HepG2 (cell line): Measurements from ENCODE around the gene RAD51. TPM values are rescaled to one million over a fixed set of nuclear protein-coding genes. Genes with fewer than 3 reads are reported as not detected.

Experiments
- ATAC-seq: fragments of 200-7000 bp; cut with Tn5 transposase; 3 replicates; pipeline ENCODE4 v1.9.1; 2020; ENCODE audit warnings: mild to moderate bottlenecking, moderate library complexity
- BruUV-seq: library from RNA; stranded (reverse); fragments of 400-500 nt; replicated peaks from 2 replicates; lab custom pipeline; 2021; lab: Mats Ljungman, UMichigan
- CTCF ChIA-PET: fragments of 300-600 bp; formaldehyde crosslinking; extraction: SDS; loops from one replicate; lab custom pipeline; 2021; ENCODE audit warnings: low total read pairs, inconsistent platforms, low intra/inter-chr PET ratio; lab: Yijun Ruan, JAX
- POLR2A ChIA-PET: fragments of 350-600 bp; sonication (Branson Sonifier 250); formaldehyde crosslinking; loops from one replicate; lab custom pipeline; 2020; ENCODE audit warnings: antibody characterized with exemption, inconsistent platforms; lab: Yijun Ruan, JAX
- DNase-seq: peaks from one replicate; pipeline ENCODE4 v3.0.0-alpha.2; 2015; ENCODE audit warnings: low spot score
- FAIRE-seq: peaks from 3 replicates; lab custom pipeline; 2011; peaks lifted over from hg19 to GRCh38; lab: Jason Lieb, UNC
- H2AFZ ChIP-seq: one replicate; pipeline ENCODE4 v1.6.1; 2011; ENCODE audit warnings: low read length, inconsistent platforms
- H3K27ac ChIP-seq: fragments of 300-600 bp; 3 replicates; pipeline ENCODE4 v1.8.0; 2011; ENCODE audit warnings: mixed run types, mild to moderate bottlenecking, mixed read lengths, low read length, inconsistent platforms; ENCODE audit not compliant: insufficient read depth; ENCODE audit errors: extremely low read length
- H3K27me3 ChIP-seq, 2 experiments: fragments of 200-600 bp in 1 of 2; 2 replicates in 1 of 2; 3 replicates in 1 of 2; pipeline versions ENCODE4 v1.6.0 to v1.8.0; 2011; ENCODE audit warnings: low read length in 2 of 2, mild to moderate bottlenecking in 2 of 2, moderate library complexity in 2 of 2, inconsistent platforms in 1 of 2; ENCODE audit not compliant: insufficient read depth in 2 of 2, control insufficient read depth in 1 of 2
- H3K36me3 ChIP-seq, 2 experiments: fragments of 200-600 bp in 1 of 2; replicated peaks in 1 of 2; 2 replicates in 1 of 2; 3 replicates in 1 of 2; pipeline versions ENCODE4 v1.5.1 to v1.8.0; 2011; ENCODE audit warnings: low read length in 2 of 2, inconsistent platforms in 1 of 2; ENCODE audit not compliant: insufficient read depth in 2 of 2, control insufficient read depth in 1 of 2
- H3K4me1 ChIP-seq: 2 replicates; pipeline ENCODE4 v1.5.1; 2012; ENCODE audit warnings: low read length, inconsistent platforms; ENCODE audit not compliant: insufficient read depth
- H3K4me2 ChIP-seq: 2 replicates; pipeline ENCODE4 v1.6.0; 2011; ENCODE audit warnings: low read depth, low read length, inconsistent platforms
- H3K4me3 ChIP-seq, 3 experiments: fragments of 200-600 bp in 1 of 3; sonication (generic), shearing (Covaris generic) in 1 of 3; replicated peaks in 1 of 3; 2 replicates each; pipeline ENCODE4 v1.5.1; 2011 to 2016; ENCODE audit warnings: low read length in 3 of 3, inconsistent platforms in 2 of 3, low read depth in 2 of 3, mild to moderate bottlenecking in 2 of 3, control low read depth in 1 of 3, mixed read lengths in 1 of 3; ENCODE audit not compliant: insufficient read depth in 1 of 3
- H3K79me2 ChIP-seq: one replicate; pipeline ENCODE4 v1.6.1; 2011; ENCODE audit warnings: low read length, inconsistent platforms; ENCODE audit not compliant: insufficient read depth
- H3K9ac ChIP-seq: 2 replicates; pipeline ENCODE4 v1.6.0; 2011; ENCODE audit warnings: mild to moderate bottlenecking, low read depth, low read length, inconsistent platforms; ENCODE audit not compliant: insufficient read depth
- H3K9me3 ChIP-seq: 2 replicates; pipeline ENCODE4 v1.5.1; 2012; ENCODE audit warnings: mild to moderate bottlenecking, low read length
- H4K20me1 ChIP-seq: 2 replicates; pipeline ENCODE4 v1.6.0; 2011; ENCODE audit warnings: inconsistent platforms, mild to moderate bottlenecking, low read length, moderate library complexity; ENCODE audit not compliant: insufficient read depth
- AGO2 ChIP-seq: fragments of 200-400 bp; formaldehyde crosslinking; optimal IDR thresholded peaks from 2 replicates; pipeline ENCODE3; 2017; ENCODE audit warnings: mild to moderate bottlenecking, low read depth, low read length, moderate library complexity
- HMGA1 ChIP-seq: sonication (generic); formaldehyde crosslinking; conservative IDR thresholded peaks from 2 replicates; pipeline ENCODE4 v1.4.0; 2020; ENCODE audit warnings: missing genetic modification reagents
- POLR2A ChIP-seq, 2 experiments: IDR thresholded peaks; 2 replicates each; pipeline ENCODE4 v1.6.1; 2011; ENCODE audit warnings: low read depth in 2 of 2, low read length in 2 of 2, mild to moderate bottlenecking in 1 of 2, moderate library complexity in 1 of 2; ENCODE audit not compliant: insufficient read depth in 1 of 2
- RBFOX2 ChIP-seq: fragments of 200-400 bp; formaldehyde crosslinking; IDR thresholded peaks from 2 replicates; pipeline ENCODE4 v1.6.1; 2017; ENCODE audit warnings: low read depth, mild to moderate bottlenecking, low read length
- ZBTB7A ChIP-seq: sonication (generic); formaldehyde crosslinking; IDR thresholded peaks from 2 replicates; pipeline ENCODE4 v1.8.0; 2022; ENCODE audit warnings: mild to moderate bottlenecking, missing genetic modification reagents
- ZNF687 ChIP-seq: sonication (generic); formaldehyde crosslinking; IDR thresholded peaks from 2 replicates; pipeline ENCODE4 v1.5.1; 2020; ENCODE audit warnings: mild to moderate bottlenecking, missing genetic modification reagents, moderate library complexity
- WGBS: methylation state at CpG from one replicate; pipeline ENCODE4 v1.1.6; 2017; ENCODE audit warnings: low lambda C conversion rate; 5-methylcytosine and 5-hydroxymethylcytosine counted together
- in situ Hi-C: cut with HindIII; loops from 2 replicates; pipeline ENCODE4 v1.10.0; 2017; ENCODE audit warnings: low pct_unique_long_range_greater_than_20kb; ENCODE audit not compliant: extremely low pct_ligation_motif_present
- intact Hi-C: fragments of 100-400 bp; cut with micrococcal nuclease; formaldehyde crosslinking; loops from one replicate; pipeline ENCODE4 v1.10.0; 2022; ENCODE audit not compliant: unreplicated experiment
- polyA plus RNA-seq, 8 experiments: library from polyadenylated mRNA; depleted of rRNA in 3 of 8; stranded (reverse) in 7 of 8; unstranded in 1 of 8; fragments of >200 nt; fragmentation: Illumina TruSeq in 4 of 8; extraction: Trizol in 4 of 8; gene quantifications; 2 replicates each; pipeline versions ENCODE4 v1.2.1 to v1.2.3, GENCODE V29; 2011 to 2016; ENCODE audit warnings: low read depth in 4 of 8, missing spikeins in 1 of 8, mixed read lengths in 1 of 8; ENCODE audit not compliant: insufficient read depth in 1 of 8
- total RNA-seq, 5 experiments: library from RNA; depleted of rRNA; stranded (reverse); fragments of >200 nt; fragmentation: Illumina TruSeq; extraction: Trizol; gene quantifications; 2 replicates each; pipeline ENCODE4 v1.2.3, GENCODE V29; 2016; ENCODE audit warnings: low read depth in 1 of 5

RAD51 gene
- total and polyA plus RNA-seq, 2 of the 13 experiments (the other 11 are each of a cell fraction or from before 2014, with no cell fraction given): 8.5 to 12.8 TPM

- H3K9ac ChIP-seq: no peak overlapping the region
- intact Hi-C loops (no loop called here), in situ Hi-C loops (no loop called here)
- FAIRE-seq (no peak), ATAC-seq (no peak), DNase-seq (no peak)
- no TSS peak for BruUV-seq
- H3K79me2 ChIP-seq: peaks cover 11% of the 10 kb centered on the region
- TF ChIP-seq AGO2 (peak; percentile 61), ZBTB7A (CRISPR knock-in tag) (no peak), ZNF687 (CRISPR knock-in tag) (0 out of 2 replicates have a peak, but pooled peaks have one; percentile 4), RBFOX2 (0 out of 2 replicates have a peak, but pooled peaks have one; percentile 20), POLR2A (IDR thresholded peaks at IDR 0.05; ENCODE audit: insufficient read depth in 1 of 2, low read depth in 2 of 2, low read length in 2 of 2) (peak in 1 of 2 experiments; percentile 28; a peak in 1 of 4 replicates), HMGA1 (CRISPR knock-in tag) (no peak)
- peaks cover 9 to 24% of the 10 kb centered on the region in 2 experiments; a peak in 4 of 5 replicates for H3K36me3 ChIP-seq
- no peak overlapping the region for H3K4me3 ChIP-seq
- H3K27ac ChIP-seq: no peak overlapping the region
- POLR2A ChIA-PET: no interaction called here
- no peak overlapping the region for H2AFZ ChIP-seq
- no peaks in the 10 kb centered on the region for H3K9me3 ChIP-seq
- no peaks in the 10 kb centered on the region for H4K20me1 ChIP-seq
- H3K27me3 ChIP-seq: no peaks in the 10 kb centered on the region
- H3K4me2 ChIP-seq: no peak overlapping the region
- peaks cover 16% of the 10 kb centered on the region for H3K4me1 ChIP-seq
- CTCF ChIA-PET: no interaction called here
- WGBS: 93% methylated on average over 12 of the region's 21 CpGs
Observed at GRCh38 chr15:40768521-40769273, 73.7 kb downstream of the RAD51 start.
